Fibroblast of skin of right biceps (primary cell): ENCODE data around the gene SDCCAG8.

Experiments used
- DNase-seq: peaks from one replicate; pipeline ENCODE4 v3.0.0-alpha.2; 2013

The SDCCAG8 gene

DNA sequence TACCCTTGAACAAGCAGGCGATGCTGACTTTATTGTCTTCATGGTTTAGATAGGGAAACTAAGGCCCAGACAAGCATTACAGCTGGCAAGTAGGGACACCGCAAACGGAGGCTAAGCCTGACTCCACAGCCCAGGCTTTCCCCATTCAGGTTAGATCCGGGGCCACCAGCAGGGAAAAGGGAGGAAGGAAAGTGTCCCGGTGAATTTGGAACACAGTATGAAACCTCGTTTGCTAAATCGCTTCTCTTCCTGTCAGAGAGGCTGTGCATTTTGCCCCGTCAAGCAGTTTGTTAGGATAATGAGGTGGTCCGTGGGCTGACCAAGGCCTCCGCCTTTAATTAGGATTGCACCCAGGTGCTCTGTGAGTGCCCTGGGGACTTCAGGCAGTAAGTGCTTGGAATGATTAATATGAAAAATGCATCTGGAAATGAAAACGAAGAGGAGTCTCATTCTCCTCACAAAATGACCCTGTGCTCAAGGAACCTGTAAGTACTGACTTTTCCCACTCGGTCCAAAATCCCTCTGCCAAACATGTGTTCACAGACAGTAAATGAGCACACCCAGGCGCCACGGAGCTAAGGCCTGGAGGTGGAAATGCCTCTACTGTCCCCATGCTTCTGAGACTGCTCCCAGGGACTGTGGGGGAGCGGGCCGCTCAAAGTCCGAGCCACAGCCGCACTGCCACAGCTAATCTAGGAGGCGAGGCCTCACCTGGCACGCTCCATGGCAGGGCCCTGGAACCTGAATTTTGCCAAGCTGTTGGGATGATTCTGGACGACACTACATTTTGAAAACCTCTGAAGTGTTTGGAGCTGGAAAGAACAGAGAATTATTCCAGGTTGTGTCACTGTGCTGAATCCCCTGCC lies 234.1 kb downstream of the SDCCAG8 start:
- no peak for DNase-seq

DNA sequence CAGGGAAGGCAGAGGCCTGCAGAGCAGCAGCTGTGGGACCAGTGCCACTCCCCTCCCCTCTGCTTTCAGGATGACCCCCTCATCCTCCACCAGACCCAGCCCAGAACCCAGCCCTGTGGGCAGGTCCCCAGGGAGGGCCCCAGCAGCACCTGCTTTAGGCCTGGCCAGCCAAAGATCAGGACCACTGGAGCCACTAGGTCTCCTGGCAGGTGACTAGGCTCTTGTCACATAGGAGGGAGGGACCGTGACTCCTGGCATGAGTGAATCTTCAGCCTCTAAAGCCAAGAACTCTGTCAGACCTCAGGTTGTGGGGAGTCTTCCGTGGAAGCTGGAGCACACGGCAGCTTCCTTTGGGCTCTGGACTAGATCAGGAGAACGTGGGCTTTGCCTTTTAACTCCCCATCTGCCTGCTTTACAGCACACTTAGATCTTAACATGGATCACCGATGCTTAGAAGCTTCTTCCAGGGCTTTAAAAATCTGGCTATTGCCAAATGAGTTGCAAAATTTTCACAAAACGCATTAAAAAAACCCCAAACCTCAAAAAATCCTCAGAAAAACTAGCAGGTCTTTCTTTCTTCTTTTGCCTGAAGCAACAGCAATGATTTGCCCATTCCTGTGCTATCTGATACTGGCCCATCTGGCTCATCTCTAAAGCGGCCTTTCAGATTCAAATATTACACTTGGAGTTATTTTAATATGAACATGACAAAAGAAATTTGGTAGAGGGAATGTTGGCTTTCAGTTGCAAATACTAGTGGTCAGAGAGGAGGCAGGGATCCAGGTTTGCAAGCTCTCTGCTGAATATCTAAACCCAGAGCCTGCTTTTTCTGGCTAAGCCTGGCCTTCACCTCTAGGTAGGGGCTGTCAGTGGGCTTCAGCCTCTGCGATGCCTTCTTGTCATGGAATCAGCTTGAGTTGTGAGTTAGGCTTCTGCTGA lies 235.2 kb downstream of the SDCCAG8 start:
- DNase-seq = peak; percentile 55

DNA sequence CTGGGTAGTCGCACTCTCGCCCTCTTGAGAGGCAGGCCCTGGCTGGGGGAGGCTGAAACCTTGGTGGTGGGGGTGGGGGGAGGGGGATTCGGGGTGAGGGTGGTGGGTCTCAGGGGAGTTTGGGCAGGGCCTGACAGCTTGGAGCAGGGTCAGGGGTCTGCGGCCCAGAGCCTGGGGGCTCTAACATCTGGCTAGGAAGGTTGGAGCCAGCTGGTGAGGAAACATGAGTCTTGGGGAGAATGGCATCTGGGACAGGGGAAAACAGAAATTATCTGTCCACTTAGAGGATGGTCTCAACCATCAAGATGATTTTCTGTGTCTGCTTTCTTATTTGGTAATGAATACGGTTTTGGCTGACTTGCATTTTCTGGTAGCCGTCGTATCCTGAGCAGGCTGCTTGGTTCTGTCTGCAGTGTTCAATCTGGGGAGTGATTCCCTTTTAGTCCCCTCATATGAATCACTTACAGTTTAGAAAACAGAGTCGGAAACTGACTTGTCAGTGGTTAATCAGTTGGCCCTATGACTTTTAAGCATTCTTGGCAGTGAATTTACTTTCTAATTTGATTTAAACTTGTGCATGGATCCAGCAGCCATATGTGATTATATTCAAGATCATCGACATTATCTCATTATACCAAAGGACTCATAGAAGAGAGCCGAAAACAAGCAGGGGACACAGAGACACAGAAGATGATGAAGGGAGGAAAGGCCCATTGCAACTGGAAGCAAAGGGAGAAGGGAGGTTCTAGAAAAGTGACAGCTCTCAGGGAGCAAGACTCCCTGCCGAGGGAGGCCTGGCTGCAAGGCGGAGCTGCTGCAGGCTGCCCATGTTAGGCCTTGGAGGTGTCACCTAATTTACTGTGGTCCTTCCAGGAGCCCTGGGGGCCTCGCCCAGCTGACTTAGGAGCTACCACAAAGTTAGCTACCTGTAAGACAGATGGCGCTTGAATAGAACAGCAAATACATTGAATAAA lies 237.6 kb downstream of the SDCCAG8 start:
- peak; percentile 48 for DNase-seq

DNA sequence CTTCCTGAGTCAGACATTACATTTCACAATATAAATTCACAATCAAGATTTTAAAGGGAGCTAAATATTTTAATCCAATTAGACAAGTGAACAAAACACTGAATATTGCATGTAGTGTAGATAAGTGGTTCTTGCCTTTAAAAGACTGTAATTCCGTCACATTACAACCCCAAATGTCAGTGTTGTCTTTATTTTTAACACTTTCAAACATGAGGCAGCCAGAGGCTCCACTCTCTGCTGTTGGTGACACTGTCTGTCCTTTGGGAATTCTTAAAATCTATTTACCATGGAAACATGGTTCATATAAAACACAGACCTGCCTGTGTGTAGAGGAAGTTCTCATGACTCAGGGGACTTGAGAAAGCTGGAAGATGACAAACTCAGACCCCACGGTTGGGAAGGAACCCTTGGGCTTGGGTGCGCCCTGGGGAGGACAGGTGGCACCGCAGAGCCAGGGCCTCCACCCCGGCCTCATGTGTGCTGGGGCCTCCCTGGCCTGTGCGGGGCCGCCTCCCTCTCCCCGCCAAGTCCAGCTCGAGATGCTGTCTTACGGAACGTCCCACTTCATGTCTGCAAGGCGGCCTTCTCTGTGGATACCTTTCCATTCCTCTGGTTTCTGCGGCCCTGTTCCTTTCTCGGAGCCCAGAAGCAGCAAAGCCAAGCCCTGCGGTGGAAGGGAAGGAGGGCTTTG lies 239.0 kb downstream of the SDCCAG8 start:
- DNase-seq = no peak

DNA sequence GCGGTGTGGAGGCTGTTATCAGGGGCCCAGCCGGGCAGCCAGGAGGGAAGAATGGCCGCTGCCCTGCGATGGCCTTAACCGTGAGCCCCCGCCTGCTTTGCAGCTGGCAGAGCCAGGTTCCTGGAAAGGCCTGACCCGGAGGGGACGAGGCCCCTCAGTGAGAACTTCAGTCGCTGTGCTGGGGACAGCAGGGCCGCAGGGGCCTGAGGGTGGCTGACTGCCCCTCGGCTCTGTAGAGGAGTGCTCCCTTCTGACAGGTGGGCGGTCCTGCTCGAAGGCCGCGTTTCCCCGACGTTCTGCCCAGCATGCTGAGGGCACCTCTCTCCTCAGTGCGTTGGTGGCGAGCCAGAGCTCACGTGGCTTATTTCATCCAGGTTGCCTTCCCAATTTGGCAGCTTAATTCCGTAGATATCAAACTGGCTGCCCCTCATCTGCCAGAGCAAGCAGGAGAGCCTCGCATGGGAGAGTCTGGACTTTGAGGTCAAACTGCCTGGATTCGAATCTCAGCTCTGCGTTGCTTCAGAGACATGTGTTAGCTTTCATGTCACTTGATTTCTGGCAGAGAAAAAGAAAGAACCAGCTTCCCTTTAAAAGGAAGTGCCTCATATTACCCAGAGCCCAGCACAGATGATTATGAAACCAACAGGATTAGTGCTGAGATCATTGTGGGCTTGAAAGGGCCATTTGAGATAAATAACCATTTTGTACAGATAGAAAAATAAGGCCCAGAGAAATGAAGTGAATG lies 239.8 kb downstream of the SDCCAG8 start:
- DNase-seq = peak; percentile 37

DNA sequence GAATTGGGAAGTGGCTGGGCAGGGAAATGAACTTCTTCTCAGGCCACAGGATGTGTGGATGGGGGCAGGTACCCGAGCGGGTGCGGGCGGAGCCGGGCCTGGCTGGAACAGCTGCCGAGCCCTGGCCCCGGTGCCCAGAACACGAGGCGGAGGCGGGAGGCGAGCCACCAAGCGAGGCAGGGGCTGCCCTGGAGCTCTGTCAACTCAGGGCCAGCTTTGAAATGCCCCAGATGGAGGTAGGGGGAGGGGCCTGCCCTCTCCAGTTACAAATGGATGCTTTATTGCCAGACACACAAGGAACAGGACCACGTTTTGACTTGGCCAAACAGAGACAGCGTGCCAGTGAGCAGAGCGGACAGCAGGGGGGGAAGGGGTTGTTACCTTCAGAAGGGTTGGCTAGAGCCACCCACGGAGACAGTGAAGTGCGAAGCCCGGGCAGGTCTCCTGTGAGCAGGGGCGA lies 240.4 kb downstream of the SDCCAG8 start:
- no peak for DNase-seq

DNA sequence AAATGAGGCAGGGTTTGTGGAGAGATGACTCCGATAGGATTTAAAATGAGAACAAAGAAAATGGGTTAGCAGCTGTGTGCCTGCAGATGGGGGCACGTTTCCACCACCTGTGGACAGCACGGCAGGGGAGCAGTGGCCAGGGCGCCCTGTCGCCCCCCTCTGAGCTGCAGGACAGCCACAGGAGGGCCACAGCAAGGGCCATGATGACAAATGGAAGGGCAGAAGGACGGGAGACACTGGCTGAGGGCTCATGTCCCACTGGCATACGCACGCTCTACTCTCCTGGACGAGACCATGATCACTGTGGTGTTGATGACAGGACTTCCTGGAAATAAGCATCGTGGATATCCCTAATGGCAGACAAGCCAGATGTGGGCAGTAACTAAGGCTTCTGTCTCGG lies 241.0 kb downstream of the SDCCAG8 start:
- no peak for DNase-seq

DNA sequence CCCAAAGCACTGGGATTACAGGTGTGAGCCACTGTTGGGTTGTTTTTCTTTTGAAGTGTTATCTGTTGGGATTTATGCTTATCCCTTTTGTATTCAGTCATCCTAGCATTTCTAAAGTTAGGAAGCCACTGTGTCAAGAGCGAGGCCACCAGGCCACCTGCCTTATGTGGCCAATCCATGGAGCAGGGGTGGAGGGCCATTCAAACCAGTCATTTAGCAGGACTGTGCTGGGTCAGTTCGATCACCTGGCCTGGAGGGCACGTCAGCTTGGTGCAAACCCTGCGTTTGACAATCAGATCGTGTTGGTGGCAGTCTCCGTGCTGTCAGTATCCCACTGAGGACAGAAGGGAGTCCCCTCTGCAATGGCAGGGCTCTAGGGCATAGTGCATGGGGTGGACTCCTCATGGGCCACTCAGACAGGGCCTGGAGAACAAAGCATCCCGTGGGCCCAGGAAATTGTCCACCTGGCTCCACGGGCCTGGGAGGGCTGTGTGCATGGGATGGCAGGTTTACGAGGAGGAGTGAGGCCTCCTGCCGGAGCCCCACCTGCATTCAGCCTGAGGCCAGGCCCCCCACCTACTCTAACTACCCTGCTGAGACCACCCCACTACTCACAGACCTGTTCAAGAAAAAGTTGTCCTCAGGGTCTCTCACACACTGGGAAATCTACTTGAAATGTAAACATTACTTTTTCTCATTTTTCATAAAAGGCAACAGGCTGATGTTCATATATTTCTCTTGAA lies 242.3 kb downstream of the SDCCAG8 start:
- no peak for DNase-seq

DNA sequence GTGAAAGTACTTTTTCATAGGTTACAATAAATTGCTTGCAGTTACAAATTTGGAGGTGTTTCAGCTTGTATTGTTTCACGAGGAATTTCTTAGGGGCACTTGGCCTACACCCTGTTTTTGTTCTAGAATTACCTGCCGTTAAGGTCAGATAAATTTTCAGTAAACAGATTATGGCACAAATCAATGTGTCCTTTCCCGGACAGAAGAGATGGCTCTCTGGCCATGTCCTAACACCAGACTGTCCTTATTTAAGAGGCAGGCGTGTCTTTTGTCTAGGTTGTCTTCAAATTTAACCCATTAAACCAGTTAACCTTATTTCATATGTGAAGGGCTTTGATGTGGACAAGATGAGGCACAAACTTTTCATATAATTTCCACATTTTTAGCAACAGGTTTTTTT lies 243.4 kb downstream of the SDCCAG8 start:
- DNase-seq = no peak

DNA sequence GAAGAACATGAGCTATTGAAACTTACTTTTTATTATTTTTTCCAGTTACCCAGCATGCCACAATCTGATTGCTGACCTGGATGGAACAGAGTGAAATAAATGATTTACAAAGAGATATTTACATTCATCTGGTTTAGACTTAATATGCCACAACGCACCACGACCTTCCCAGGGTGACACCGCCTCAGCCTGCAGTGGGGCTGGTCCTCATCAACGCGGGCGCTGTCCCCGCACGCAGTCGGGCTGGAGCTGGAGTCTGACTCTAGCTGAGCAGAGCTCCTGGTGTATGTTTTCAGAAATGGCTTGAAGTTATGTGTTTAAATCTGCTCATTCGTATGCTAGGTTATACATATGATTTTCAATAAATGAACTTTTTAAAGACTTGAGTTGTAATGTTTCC lies 243.9 kb downstream of the SDCCAG8 start:
- no peak for DNase-seq

DNA sequence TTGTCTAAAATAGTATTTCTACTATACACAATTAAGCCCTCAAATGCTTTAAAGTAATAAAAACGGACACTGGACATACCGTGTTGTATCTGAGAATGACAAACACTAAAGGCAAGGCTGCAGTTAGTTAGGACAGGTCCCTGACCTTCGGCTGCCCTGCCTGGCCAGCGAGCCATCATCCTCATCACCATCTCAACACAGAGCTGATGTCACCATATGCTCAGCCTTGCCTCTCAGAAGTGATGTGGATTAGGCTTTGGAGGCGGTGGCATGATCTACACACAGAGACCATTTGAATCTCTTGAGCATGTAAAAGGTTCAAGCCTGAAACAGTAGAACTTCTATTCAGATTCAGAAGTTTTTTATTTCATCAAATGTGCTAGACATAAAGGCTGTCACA lies 244.7 kb downstream of the SDCCAG8 start:
- no peak for DNase-seq

DNA sequence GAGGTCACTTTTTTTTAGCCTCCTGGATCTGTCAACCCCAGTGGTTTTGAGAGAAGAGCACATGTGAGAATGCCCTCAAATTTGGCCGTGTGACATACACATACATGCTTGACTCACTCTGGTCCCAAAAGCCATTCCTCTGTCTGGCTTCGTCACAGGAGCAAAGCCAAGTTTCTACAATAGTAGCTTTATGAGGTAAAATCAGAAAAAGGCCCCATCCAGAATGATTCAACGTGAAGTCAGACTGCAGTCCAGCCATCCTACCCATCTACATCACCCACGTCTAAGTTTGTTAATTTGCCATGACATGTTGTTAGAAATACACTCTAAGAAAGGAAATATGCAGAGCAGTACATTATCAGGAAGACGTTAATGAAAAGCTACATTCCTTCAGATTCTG lies 245.2 kb downstream of the SDCCAG8 start:
- peak; percentile 86 for DNase-seq

DNA sequence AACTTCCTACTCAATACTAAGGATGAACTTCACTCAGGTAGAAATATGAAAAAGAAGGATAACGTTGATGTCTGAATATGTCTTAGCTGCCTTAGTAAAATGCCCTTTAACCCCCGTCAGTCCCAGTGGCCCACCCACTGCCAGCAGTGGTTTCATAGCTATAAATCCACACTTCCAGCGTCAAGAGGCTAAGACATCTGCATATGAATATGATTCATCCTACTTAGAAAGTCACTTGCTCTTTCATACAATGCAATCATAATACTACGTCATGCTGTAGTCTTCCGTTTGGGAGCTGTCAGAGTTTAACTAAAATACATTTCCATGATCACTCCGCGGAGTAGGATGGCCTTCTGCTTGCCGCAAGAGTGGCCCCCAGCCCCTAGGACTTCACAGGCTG lies 247.3 kb downstream of the SDCCAG8 start:
- DNase-seq = no peak

DNA sequence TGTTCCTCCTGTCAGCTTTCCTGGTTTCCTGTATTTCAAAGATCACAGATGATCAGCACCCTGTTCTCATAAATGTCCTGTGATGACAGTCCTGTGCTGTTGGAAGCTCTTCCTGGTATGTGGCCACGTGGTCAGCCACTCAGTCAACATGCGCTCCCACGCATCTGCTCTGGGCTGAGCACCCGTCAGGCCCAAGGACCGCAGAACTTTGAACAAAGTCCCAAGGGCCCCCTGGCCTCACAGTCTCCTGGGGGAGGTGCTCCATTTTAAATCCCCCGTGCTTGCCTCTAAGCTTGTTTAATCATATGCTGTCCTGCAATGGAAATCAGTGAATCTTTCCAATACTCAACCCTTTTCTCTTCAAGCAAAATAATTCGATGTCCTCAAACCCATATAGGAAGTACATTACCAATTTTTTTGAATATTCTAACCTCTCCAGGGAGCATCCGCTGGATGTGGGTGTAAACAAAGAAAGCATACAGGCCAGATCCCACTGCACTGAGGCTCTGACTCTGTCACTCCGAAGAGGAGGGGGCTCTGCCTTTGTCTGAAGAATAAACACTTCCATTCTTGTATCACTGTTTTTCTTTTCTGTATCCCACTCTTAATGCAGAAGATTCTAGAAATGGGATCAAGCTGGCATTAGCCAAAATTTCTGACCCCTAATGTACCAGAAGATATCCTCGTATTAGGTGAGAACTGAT lies 250.3 kb downstream of the SDCCAG8 start:
- peak; percentile 27 for DNase-seq

DNA sequence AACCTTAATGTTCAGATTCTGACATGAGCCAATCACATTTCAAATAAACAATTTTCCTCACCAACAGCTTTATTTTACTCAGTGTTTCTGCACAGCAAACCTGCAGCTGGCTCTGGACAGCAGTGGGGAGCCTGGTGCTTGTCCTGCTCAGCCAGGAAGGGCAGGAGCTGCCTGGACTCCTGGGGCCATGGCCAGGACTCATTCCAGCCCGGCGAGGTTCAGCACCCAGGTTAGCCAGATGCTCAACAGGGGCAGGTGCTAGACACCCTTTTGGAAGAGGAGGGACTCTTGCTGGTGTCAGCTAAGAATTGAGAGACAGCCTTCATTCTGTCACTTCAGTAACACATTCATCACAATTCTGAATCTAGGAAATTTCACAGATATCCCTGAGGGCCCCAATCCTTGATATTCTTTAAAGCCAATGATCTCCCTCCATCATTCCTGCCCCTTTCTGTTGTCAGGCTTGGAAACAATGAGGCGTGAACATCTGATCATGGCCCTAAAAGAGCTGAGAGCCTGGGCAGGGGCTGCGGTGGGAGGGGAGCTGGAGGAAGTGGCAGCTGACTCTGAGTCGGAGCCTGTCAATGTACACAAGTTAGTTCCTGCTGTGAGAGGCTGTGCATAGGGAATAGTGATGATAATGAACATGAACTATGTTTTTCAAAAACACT lies 251.3 kb downstream of the SDCCAG8 start:
- DNase-seq = peak; percentile 23

DNA sequence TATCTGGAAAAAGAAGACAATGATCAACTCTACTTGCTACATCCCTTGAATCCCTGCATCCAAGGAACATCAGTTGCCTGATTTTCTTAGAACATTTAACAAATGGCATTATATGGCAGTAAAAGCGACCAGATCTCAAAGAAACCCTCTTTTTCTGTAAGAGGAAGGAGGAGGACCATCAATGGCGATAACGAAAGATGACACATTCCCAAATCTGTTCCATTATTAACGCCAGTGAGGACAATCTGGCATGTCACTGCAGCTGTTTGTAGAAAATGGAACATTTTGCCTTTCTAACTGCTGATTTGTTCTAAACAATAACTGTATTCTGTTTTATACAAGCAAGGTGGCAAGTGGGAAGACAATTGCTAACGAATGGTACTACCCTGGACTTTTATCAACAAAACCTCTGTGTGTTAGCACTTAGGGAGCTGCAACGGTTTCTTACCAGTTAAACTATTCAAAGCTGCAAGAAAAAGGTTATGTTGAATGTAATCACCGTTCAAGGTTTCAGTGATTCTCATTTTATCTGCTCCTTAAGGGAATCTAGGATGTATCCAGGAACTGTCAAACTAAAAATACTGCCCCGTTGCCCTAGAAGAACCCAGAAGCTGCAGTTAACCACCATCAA lies 251.9 kb downstream of the SDCCAG8 start:
- no peak for DNase-seq

DNA sequence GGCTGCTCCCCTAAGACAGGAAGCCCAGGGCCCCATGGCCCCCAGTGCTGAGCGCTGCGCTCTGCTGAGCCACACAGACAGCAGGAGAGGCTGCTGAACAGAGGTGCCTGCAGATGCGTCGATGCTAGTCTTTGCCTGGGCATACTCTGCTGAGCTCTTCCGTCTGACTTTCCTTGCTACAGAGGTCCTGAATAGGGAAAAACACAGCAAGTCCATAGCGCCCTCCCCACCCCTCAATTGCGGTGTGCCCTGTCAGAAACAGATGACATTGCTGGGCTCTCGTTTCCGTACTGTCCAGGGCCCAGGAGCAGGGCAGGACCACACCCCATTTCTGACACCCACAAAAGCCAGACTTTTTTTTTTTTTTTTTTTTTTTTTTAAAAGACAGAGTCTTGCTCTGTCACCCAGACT lies 252.5 kb downstream of the SDCCAG8 start:
- no peak for DNase-seq

DNA sequence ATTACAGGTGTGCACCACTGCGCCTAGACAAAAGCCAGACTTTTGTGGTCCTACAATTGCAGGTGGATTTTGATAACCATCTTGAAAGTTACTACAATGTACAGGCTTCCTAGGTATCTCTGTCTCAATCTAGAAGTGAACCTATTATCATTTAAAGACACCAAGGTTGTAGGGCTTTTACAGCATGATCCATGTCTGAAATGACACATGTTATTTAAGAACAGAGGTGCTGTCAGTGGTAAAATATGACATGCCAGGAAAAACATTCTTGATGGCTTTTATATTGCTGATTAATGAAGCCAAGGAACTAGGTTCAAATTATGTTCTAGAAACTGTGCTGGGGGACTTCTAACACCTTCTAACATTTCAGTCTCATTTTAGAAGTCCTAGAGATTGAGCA lies 253.1 kb downstream of the SDCCAG8 start:
- no peak for DNase-seq

DNA sequence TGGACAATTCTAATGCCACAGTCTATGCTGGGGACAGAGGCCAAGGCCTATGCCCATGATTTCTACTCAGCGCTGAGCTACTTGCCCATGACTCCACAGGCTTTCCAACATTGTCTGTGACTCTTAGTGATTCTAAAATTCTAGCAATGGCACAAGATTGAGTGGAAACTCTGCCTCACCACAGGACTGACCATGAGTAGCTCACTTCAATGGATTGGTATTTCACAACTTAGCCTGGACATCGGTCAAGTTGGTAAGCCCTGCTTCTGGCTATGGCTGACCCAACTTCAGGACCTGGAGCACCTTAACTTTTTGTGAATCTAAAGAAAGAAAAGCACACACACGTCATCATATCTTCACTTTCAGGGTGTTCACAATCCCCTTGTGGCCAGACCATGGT lies 255.1 kb downstream of the SDCCAG8 start:
- no peak for DNase-seq
